Ovary (tissue), 3 donors: ENCODE data around the gene DAAM1.

ENCODE experiments used
- CTCF ChIP-seq, 3 donors: fragments of 450-650 bp in 2 of 3; fragments of 200-600 bp in 1 of 3; IDR thresholded peaks; one replicate each; pipeline versions ENCODE4 v1.5.1 to v1.8.0; 2016 to 2022; ENCODE audit warnings: antibody characterized with exemption in 3 of 3, mild to moderate bottlenecking in 1 of 3
- POLR2A ChIP-seq: fragments of 450-650 bp; IDR thresholded peaks from one replicate; pipeline ENCODE4 v1.6.1; 2017; ENCODE audit warnings: antibody characterized with exemption, mild to moderate bottlenecking, moderate library complexity
- donor health status: DM: no; HTN: no; CAD: no.

DNA sequence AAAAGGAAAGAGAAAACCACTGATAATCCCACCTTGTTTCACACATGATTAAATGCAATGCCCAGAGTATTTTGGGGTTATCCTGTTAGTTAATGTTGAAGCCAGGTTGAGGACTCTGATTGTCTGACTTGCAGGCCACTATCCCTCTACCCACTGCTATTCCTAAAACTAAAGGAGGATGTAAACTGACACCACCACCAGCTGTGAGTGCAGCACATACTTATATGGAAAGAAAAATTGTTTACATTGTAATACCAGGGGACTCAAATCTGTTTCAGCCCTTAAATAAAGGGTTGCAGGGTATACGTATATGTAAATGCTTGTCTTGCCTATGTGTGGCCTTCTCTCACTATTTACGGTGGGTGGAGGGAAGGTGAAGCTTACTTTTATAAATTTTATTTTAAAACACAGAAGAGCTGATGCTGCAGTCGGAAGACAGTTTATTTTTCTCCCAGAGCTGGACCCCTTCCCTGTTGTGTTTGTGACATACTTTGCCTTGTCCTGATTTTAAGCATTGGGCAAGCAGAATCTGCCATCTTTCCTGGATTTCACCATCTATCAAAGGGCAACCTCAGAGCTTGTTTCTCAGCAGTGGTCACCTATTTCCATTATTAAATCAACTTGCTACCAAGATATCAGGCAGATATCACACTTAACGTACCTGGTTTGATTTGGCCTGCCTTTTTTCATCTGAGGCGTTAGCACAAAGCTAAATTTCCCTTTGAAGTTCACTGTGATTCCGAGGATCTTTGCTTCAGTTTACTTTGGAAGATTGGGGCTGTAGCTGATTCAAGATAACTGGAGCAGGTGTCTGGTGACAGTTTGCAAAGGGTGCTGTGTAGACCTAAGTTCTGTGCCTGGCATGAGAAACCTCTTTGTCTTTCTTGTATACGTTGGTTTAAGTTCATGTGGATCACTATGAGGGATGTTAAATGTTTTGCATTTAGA, 25.2 kb downstream of the DAAM1 start:
- no peak for TF ChIP-seq CTCF (IDR thresholded peaks at IDR 0.05)
- no peak for TF ChIP-seq POLR2A
